Spleen (tissue), 11 donors: ENCODE data around the gene MCTP1. TPM values are rescaled to one million over a fixed set of nuclear protein-coding genes. Genes with fewer than 3 reads are reported as not detected.

ENCODE experiments used
- DNase-seq: peaks from one replicate; pipeline ENCODE4 v3.0.0-alpha.2; 2020
- H3K27ac ChIP-seq, 8 donors: fragments of 200-600 bp; sonication (generic) in 7 of 8; 1 replicate in 4 of 8; 2 replicates in 4 of 8; pipeline versions ENCODE4 v1.5.0 to v1.8.0; 2016 to 2021; ENCODE audit warnings: inconsistent platforms in 4 of 8, mild to moderate bottlenecking in 4 of 8, moderate library complexity in 1 of 8
- H3K27me3 ChIP-seq, 7 donors: fragments of 200-600 bp; sonication (generic) in 6 of 7; replicated peaks in 1 of 7; 1 replicate in 4 of 7; 2 replicates in 3 of 7; pipeline versions ENCODE4 v1.5.0 to v1.8.0; 2016 to 2021; ENCODE audit warnings: inconsistent platforms in 3 of 7, mild to moderate bottlenecking in 1 of 7
- H3K36me3 ChIP-seq, 6 donors: fragments of 200-600 bp; sonication (generic) in 5 of 6; 1 replicate in 4 of 6; 2 replicates in 2 of 6; pipeline versions ENCODE4 v1.5.0 to v1.8.0; 2016 to 2021; ENCODE audit warnings: inconsistent platforms in 2 of 6
- H3K4me1 ChIP-seq, 6 donors: fragments of 200-600 bp; sonication (generic) in 5 of 6; 1 replicate in 3 of 6; 2 replicates in 3 of 6; pipeline versions ENCODE4 v1.5.0 to v1.8.0; 2016 to 2021; ENCODE audit warnings: inconsistent platforms in 3 of 6
- H3K4me3 ChIP-seq, 8 donors: fragments of 200-600 bp; sonication (generic) in 7 of 8; 1 replicate in 4 of 8; 2 replicates in 4 of 8; pipeline versions ENCODE4 v1.5.0 to v1.8.0; 2016 to 2021; ENCODE audit warnings: inconsistent platforms in 4 of 8, mild to moderate bottlenecking in 4 of 8, moderate library complexity in 2 of 8
- H3K9me3 ChIP-seq, 8 donors: fragments of 200-600 bp; sonication (generic) in 7 of 8; 1 replicate in 4 of 8; 2 replicates in 4 of 8; pipeline versions ENCODE4 v1.5.0 to v1.8.0; 2016 to 2021; ENCODE audit warnings: inconsistent platforms in 4 of 8
- POLR2A ChIP-seq, 3 donors: fragments of 450-650 bp; IDR thresholded peaks; one replicate each; pipeline ENCODE4 v1.5.1; 2017; ENCODE audit warnings: antibody characterized with exemption in 3 of 3, mild to moderate bottlenecking in 1 of 3
- POLR2AphosphoS5 ChIP-seq, 3 donors: sonication (generic); formaldehyde crosslinking; IDR thresholded peaks; one replicate each; pipeline ENCODE4 v1.5.1; 2017; ENCODE audit warnings: antibody characterized with exemption in 3 of 3
- WGBS, 5 donors: extraction: QIAGEN DNeasy Blood & Tissue Kit in 3 of 5; methylation state at CpG; one replicate each; pipeline versions ENCODE4 v1.1.5 to v1.1.7; 2013 to 2018; 5-methylcytosine and 5-hydroxymethylcytosine counted together
- intact Hi-C: fragments of 100-400 bp; cut with DNase I; formaldehyde crosslinking; loops from one replicate; pipeline ENCODE4 v1.15.0; 2023; ENCODE audit warnings: low total_unique reads
- polyA plus RNA-seq, 3 donors: library from polyadenylated mRNA; stranded (reverse); fragments of 200-250 nt; gene quantifications; one replicate each; pipeline ENCODE4 v1.2.1, GENCODE V29; 2013
- total RNA-seq, 7 donors: library from RNA; depleted of rRNA in 3 of 7; stranded (reverse); fragments of >200 nt in 3 of 7; fragmentation: NEBNext Ultra II Directional in 4 of 7; extraction: Animal tissue kit (Norgen Biotek cat#: 25700) in 4 of 7; gene quantifications; one replicate each; pipeline versions ENCODE4 v1.1.0 to v1.2.1, GENCODE V29; 2016 to 2021
- TF ChIP-seq, protein P1 (sequence below), 11 experiments: fragments of 200-600 bp in 7 of 11; fragments of 450-650 bp in 4 of 11; sonication (generic) in 4 of 11; IDR thresholded peaks in 8 of 11; conservative IDR thresholded peaks in 3 of 11; 1 replicate in 7 of 11; 2 replicates in 4 of 11; pipeline versions ENCODE4 v1.4.0 to v1.8.0; 2016 to 2021; ENCODE audit warnings: antibody characterized with exemption in 11 of 11, inconsistent platforms in 4 of 11, mild to moderate bottlenecking in 1 of 11
- donor health status: healthy with polysubstance abuse.
- donor health status: DM: no; HTN: no; CAD: no; lungs with moderate emphysema.
- donor health status: DM: no; HTN: no; CAD: no.
- donor health status: Bipolar disorder and iron deficiency.
- donor health status: healthy.
- donor health status: DM: no; HTN: no; CAD: no.
- donor health status: DM: yes; HTN: yes; CAD: no.

MCTP1 gene
- total and polyA plus RNA-seq, 10 donors: 1.2 to 57.2 (median 29.4) TPM

DNA sequence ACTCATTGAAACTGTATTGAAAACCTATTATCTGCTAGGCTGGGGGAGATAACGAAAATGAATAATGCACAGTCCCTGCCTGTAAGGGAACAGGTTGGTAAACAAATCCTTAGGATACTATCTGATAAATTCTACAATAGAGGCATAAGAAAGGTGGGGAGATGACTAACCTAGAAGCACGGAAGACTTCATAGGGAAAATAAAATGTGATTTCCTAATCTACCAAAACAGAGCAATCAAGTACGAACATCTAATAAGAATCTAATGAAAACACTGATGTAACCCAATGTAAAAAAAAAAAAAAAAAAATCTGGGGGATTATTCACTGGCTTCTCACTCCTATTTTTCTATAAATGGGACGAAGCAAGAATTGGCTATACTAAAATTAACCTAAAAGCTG, 542.0 kb downstream of the MCTP1 start:
- WGBS, 5 donors: 89 to 95% (median 90%) methylated on average over 4 of the region's 4 CpGs
- H3K4me1 ChIP-seq: peaks cover 4 to 20% (median 10%) of the 10 kb centered on the region in 6 donors
- intact Hi-C loops: no loop called here
- no peak for DNase-seq
- H3K27ac ChIP-seq: no peak overlapping the region
- TF ChIP-seq, protein P1, sequence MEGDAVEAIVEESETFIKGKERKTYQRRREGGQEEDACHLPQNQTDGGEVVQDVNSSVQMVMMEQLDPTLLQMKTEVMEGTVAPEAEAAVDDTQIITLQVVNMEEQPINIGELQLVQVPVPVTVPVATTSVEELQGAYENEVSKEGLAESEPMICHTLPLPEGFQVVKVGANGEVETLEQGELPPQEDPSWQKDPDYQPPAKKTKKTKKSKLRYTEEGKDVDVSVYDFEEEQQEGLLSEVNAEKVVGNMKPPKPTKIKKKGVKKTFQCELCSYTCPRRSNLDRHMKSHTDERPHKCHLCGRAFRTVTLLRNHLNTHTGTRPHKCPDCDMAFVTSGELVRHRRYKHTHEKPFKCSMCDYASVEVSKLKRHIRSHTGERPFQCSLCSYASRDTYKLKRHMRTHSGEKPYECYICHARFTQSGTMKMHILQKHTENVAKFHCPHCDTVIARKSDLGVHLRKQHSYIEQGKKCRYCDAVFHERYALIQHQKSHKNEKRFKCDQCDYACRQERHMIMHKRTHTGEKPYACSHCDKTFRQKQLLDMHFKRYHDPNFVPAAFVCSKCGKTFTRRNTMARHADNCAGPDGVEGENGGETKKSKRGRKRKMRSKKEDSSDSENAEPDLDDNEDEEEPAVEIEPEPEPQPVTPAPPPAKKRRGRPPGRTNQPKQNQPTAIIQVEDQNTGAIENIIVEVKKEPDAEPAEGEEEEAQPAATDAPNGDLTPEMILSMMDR (IDR thresholded peaks at IDR 0.05 in 8 of 11, conservative IDR thresholded peaks at IDR 0.05 in 3 of 11): no peak
- TF ChIP-seq POLR2AphosphoS5 (IDR thresholded peaks at IDR 0.05) (no peak), POLR2A (IDR thresholded peaks at IDR 0.05) (no peak)
- H3K27me3 ChIP-seq: no peaks in the 10 kb centered on the region
- no peak overlapping the region for H3K4me3 ChIP-seq
- H3K36me3 ChIP-seq: peaks cover 0 to 3% (median 0%) of the 10 kb centered on the region in 6 donors
- no peaks in the 10 kb centered on the region for H3K9me3 ChIP-seq

DNA sequence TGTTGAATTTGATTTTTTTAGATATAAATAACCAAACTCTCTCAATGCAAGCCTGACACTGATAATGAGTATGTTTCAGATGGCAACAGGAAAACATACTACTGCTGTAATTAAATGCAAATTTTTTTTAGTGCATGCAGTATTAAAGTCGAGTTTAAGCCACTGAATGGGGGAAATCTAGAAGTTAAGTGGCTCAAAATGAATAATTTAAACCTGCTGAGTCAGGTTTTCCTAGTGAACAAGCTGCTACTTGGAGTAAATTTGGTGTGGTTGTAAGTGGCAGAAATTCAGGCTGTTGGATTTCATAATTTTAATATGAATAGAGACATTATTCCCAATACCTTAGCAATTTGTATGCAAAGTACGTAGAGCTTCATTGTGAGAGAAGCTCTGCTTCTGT, 544.6 kb downstream of the MCTP1 start:
- Histone ChIP-seq H3K27me3 (no peaks in the 10 kb centered on the region), H3K4me1 (peaks cover 0 to 6% (median 0%) of the 10 kb centered on the region in 6 donors), H3K9me3 (no peaks in the 10 kb centered on the region), H3K27ac (no peak overlapping the region), H3K36me3 (peaks cover 0 to 3% (median 0%) of the 10 kb centered on the region in 6 donors), H3K4me3 (no peak overlapping the region)
- DNase-seq: no peak
- intact Hi-C loops: no loop called here
- TF ChIP-seq POLR2AphosphoS5 (IDR thresholded peaks at IDR 0.05) (no peak), POLR2A (IDR thresholded peaks at IDR 0.05) (no peak)
- TF ChIP-seq, protein P1 (IDR thresholded peaks at IDR 0.05 in 8 of 11, conservative IDR thresholded peaks at IDR 0.05 in 3 of 11): no peak
- 55 to 73% (median 64%) methylated on average over 2 of the region's 2 CpGs for WGBS, 5 donors

DNA sequence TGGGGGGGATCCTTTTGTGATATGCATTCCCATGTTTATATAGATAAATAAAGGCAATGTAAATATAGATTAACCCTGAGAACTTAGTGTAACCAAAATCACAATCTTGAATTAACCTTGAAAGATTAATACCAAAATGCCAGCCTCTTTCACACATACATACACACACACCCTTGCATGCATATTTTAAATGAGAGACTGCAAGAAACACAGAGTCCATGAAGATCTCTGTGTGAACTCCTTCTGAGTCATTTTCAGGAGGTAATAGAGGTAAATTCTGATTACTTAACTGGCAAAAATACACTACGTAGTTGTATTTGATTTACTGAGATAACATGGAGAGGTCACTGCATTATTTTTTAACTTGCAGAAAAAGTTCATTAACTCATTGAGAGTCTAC, 548.4 kb downstream of the MCTP1 start:
- no peak for TF ChIP-seq POLR2AphosphoS5 (IDR thresholded peaks at IDR 0.05)
- TF ChIP-seq POLR2A (IDR thresholded peaks at IDR 0.05): no peak
- TF ChIP-seq, protein P1 (IDR thresholded peaks at IDR 0.05 in 8 of 11, conservative IDR thresholded peaks at IDR 0.05 in 3 of 11): no peak
- no peaks in the 10 kb centered on the region for H3K9me3 ChIP-seq
- no peak overlapping the region for H3K27ac ChIP-seq
- H3K4me1 ChIP-seq: peaks cover 0 to 6% (median 0%) of the 10 kb centered on the region in 6 donors
- 79 to 100% (median 92%) methylated on average over 1 of the region's 1 CpG for WGBS, 5 donors
- H3K4me3 ChIP-seq: no peak overlapping the region
- H3K36me3 ChIP-seq: no peaks in the 10 kb centered on the region
- intact Hi-C loops: loop anchor here (5.0 kb wide), 1 partner anchor 214 kb away; no protein-coding TSS in a partner anchor
- DNase-seq: no peak
- no peaks in the 10 kb centered on the region for H3K27me3 ChIP-seq

DNA sequence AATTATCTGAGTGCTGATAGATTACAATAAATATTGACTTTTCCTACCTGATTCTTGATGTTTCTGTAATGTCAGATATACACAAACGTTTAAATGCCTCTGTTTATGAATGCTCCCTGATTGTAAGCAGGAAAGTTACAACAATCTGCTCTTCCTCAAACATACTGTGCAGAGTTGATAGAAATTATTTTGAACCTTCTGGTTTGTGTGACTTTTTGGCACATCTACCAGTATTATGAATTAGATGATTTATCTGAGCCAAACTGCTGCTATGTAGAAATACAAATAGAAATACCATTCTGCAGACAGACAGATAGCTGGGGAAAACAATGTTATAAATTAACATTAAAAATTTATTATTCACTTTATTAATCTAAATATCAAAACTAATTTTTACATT, 553.4 kb downstream of the MCTP1 start:
- Histone ChIP-seq H3K9me3 (no peaks in the 10 kb centered on the region), H3K27ac (no peak overlapping the region), H3K4me1 (no peaks in the 10 kb centered on the region), H3K27me3 (no peaks in the 10 kb centered on the region), H3K4me3 (no peak overlapping the region), H3K36me3 (no peaks in the 10 kb centered on the region)
- TF ChIP-seq POLR2A (IDR thresholded peaks at IDR 0.05) (no peak), POLR2AphosphoS5 (IDR thresholded peaks at IDR 0.05) (no peak)
- TF ChIP-seq, protein P1 (IDR thresholded peaks at IDR 0.05 in 8 of 11, conservative IDR thresholded peaks at IDR 0.05 in 3 of 11): no peak
- WGBS, 5 donors: 25 to 58% (median 41%) methylated on average over 1 of the region's 1 CpG
- DNase-seq: no peak
- intact Hi-C loops: no loop called here
